ENCODE measurements around the gene ERICH6B. TPM values are rescaled to one million over a fixed set of nuclear protein-coding genes. Genes with fewer than 3 reads are reported as not detected.
"Not testable (repeated sequence)": the region's sequence is repeated elsewhere in the genome, so short reads cannot be mapped to it uniquely, and the experiment has no call there.

ERICH6B gene
- not detected for total RNA-seq
- long read RNA-seq, partial matches to known transcripts, result 0 of 5 reads
- long read RNA-seq, other reads (novel, unspliced or antisense), result 5 of 5 reads

GRCh38 chr13:45615501-45616101 is at the start of gene ERICH6B:
Gene ERICH6B, minus strand, starts transcription at chr13:45615739. Its CDS starts 18,734 bp downstream, at chr13:45597005.
- TF ChIP-seq, protein P1, sequence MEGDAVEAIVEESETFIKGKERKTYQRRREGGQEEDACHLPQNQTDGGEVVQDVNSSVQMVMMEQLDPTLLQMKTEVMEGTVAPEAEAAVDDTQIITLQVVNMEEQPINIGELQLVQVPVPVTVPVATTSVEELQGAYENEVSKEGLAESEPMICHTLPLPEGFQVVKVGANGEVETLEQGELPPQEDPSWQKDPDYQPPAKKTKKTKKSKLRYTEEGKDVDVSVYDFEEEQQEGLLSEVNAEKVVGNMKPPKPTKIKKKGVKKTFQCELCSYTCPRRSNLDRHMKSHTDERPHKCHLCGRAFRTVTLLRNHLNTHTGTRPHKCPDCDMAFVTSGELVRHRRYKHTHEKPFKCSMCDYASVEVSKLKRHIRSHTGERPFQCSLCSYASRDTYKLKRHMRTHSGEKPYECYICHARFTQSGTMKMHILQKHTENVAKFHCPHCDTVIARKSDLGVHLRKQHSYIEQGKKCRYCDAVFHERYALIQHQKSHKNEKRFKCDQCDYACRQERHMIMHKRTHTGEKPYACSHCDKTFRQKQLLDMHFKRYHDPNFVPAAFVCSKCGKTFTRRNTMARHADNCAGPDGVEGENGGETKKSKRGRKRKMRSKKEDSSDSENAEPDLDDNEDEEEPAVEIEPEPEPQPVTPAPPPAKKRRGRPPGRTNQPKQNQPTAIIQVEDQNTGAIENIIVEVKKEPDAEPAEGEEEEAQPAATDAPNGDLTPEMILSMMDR (IDR thresholded peaks at IDR 0.05), result no peak
- ATAC-seq, result peak; percentile 53 to 64
- intact Hi-C loops (cut with DNase I), result no loop called here
- DNase-seq, result no peak
- Histone ChIP-seq H3K27ac (no peak within 1 kb of the TSS), H3K36me3 (no peaks in the 10 kb centered on the region), H3K4me3 (no peak within 1 kb of the TSS), H3K4me1 (peaks cover 4% of the 10 kb centered on the region), H3K9me3 (no peaks in the 10 kb centered on the region), H3K27me3 (ENCODE audit: low read depth) (peaks cover 19% of the 10 kb centered on the region)

- H3K4me3 ChIP-seq; H3K36me3 ChIP-seq; ATAC-seq; intact Hi-C loops (cut with DNase I); H3K9me3 ChIP-seq; DNase-seq; H3K27me3 ChIP-seq (ENCODE audit: low read depth); H3K4me1 ChIP-seq; H3K27ac ChIP-seq: not testable (repeated sequence)
These were observed 47.4 kb upstream of the ERICH6B start for GRCh38 chr13:45662903-45663302.

DNA sequence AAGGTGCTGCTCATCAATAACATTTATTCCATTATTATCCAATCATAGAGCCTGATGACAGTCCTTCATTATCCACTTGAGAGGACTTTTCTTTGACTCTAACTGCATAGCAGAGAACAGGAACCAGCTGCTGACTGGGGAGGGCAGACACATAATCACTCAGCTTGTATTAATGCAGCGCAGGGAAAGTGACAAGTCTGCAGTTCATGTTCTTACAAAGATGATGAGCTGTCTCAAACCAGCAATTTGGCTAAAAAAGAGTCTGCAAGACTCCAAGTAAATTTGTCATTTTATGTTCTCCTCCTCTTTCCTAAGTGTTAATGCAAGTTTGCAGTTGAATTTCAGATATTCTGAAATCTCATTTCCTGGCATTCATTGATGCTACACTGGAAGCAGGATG is 46.6 kb upstream of the ERICH6B start:
- H3K4me1 ChIP-seq, result no peaks in the 10 kb centered on the region
- TF ChIP-seq, protein P1 (IDR thresholded peaks at IDR 0.05), result no peak
- H3K27me3 ChIP-seq (ENCODE audit: low read depth), result no peaks in the 10 kb centered on the region
- no peak overlapping the region for H3K4me3 ChIP-seq
- no peak for DNase-seq
- intact Hi-C loops (cut with DNase I), result no loop called here
- no peaks in the 10 kb centered on the region for H3K36me3 ChIP-seq
- H3K9me3 ChIP-seq, result no peaks in the 10 kb centered on the region
- ATAC-seq, result no peak
- H3K27ac ChIP-seq, result no peak overlapping the region

- intact Hi-C loops (cut with DNase I), result not testable (repeated sequence)
These were observed 44.9 kb upstream of the ERICH6B start for GRCh38 chr13:45660458-45660857.

DNA sequence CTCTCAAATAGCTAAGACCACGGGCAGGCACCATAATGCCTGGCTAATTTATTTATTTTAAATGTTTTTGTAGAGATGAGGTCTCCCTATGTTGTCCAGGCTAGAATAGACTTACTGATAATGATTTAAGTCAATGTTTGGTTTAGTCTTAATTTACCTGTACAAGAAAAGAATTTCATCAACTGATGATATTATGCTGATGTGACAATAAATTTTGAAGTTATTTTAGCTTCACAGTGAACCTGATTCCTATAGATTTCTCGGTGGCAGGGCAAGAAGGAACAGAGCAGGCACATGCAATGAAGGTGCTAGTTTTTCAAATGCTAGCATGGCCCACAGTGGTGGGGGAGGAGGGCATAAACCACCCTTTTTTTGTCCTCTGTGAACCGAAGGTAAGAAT is 44.0 kb upstream of the ERICH6B start:
- no peaks in the 10 kb centered on the region for H3K9me3 ChIP-seq
- ATAC-seq, result no peak
- no peaks in the 10 kb centered on the region for H3K27me3 ChIP-seq (ENCODE audit: low read depth)
- H3K4me1 ChIP-seq, result no peaks in the 10 kb centered on the region
- no peak overlapping the region for H3K27ac ChIP-seq
- H3K4me3 ChIP-seq, result no peak overlapping the region
- no peak for DNase-seq
- no peaks in the 10 kb centered on the region for H3K36me3 ChIP-seq
- intact Hi-C loops (cut with DNase I), result no loop called here
- TF ChIP-seq, protein P1 (IDR thresholded peaks at IDR 0.05), result no peak

More at GRCh38 chr13:45660458-45660857, 44.9 kb upstream of the ERICH6B start:
- H3K36me3 ChIP-seq; ATAC-seq; H3K27ac ChIP-seq; H3K9me3 ChIP-seq; H3K27me3 ChIP-seq (ENCODE audit: low read depth); H3K4me1 ChIP-seq; DNase-seq; H3K4me3 ChIP-seq: not testable (repeated sequence)

- no peaks in the 10 kb centered on the region for H3K27me3 ChIP-seq (ENCODE audit: low read depth)
- ATAC-seq (no peak), DNase-seq (no peak)
- no peaks in the 10 kb centered on the region for H3K36me3 ChIP-seq
- TF ChIP-seq, protein P1 (IDR thresholded peaks at IDR 0.05), result no peak
- H3K4me1 ChIP-seq, result no peaks in the 10 kb centered on the region
- no peak overlapping the region for H3K4me3 ChIP-seq
- H3K9me3 ChIP-seq, result no peaks in the 10 kb centered on the region
- intact Hi-C loops (cut with DNase I), result no loop called here
- no peak overlapping the region for H3K27ac ChIP-seq
These were observed 43.2 kb upstream of the ERICH6B start for GRCh38 chr13:45658586-45659235.

All from lower lobe of right lung (tissue), 2 donors.